GM21367 (cell line): ENCODE measurements around the gene CEP112.

Experiments
- ATAC-seq: cut with Tn5 transposase; IDR thresholded peaks from one replicate; pipeline ENCODE4 v1.9.1; 2021; ENCODE audit not compliant: unreplicated experiment

CEP112 gene

DNA sequence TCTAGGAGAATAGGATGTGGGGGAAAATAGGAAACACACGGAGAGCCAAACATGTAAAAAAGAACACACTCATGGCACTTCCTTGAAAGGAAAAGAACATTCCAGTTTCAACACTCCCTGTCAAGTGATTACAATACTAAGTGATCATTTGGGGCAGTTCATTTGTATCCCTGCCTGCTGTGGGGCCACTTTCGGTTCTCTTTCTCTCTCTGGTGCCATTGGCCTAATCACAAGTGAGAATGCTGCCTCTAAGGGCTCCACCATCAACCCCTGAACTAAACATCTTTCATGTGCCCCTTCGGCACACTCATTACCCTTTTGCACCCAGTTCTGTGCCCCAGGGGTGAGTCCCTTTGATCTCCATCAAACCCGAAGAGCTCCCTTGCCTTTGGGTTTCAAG, 197.3 kb downstream of the CEP112 start:
- ATAC-seq: no peak

DNA sequence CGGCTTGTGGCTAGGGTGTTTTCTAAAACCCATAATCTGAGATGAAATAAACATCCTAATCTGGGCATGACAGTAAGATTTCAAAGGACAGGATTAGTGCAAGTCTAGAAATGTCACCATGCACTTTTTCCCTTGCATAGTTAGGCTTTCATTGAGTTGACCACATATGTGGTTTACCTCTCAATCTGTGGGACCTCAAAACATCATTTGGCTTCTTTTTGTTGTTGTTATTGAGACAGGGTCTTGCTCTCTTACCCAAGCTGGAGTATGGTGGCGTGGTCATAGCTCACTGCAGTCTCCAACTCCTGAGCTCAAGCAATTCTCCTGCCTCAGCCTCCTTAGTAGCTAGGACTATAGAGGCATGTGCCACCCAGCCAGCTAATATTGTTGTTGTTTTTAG, 197.8 kb downstream of the CEP112 start:
- no peak for ATAC-seq

DNA sequence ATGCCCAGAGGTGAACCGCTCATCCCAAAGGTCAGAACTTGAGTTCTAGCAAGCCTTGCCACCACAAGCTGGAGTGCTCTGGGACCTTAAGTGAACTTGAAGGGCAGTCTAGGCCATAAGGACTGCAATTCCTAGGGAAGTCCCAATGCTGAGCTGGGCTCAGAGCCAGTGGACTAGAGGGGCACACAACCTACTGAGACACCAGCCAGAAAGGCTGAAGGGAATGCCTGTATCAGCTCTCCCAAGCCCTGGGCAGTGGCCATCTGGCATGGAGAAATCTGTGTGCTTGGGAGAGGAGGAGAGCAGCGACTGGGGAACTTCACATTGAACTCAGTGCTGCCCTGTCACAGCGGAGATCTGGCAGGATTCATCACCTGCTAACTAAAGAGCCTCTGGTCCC, 201.3 kb downstream of the CEP112 start:
- ATAC-seq: no peak

DNA sequence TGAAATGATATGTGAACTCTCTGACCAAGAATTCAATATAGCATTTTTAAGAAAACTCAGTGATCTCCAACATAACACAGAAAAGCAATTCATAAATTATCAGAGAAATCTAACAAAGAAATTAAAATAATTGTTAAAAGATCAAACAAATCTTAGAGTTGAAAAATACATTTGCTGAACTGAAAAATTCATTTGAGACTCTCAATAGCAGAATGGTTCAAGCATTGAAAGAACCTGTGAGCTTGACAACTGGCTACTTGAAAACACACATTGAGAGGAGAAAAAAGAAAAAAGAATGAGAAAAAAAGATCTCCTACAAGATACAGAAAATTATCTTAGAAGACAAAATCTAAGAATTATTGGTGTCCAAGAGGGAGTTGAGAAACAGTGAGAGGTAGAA, 203.5 kb downstream of the CEP112 start:
- ATAC-seq: no peak

DNA sequence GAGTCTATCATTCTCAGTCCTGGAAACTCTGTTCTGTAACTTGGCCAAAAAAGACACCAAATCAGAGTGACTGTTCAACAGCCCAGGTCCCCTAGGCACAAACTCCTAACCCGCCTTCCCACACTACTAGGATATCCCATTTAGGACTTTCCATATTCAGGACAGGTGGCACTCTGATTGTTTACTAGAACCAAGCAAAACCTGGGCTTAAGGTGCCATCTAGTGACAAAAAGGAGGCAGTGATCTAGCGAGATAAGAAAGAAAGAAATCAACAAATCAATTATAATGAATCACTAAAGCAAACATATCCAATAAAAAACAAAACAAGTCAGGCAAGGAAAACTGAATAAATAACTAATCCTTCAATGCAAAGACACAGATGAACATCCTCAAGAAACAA, 203.9 kb downstream of the CEP112 start:
- ATAC-seq: no peak

DNA sequence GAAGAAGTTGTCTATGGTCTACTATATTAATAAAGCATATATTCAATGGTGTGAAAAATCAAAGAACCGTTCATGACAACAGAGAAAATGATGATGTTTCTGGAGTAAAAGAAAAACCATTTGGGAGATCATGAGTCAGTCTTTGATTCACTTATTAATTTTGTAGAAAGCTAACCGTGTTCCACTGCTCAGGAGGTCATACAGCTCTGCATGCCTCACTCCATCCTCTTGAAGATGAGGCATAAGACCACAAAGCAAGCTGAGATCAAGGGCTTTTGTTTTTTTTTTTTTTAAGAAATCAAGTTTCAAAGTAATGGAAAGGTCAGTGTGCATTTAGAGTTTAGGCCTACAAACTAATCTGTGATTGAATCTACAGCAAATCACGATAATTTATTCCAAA, 206.4 kb downstream of the CEP112 start:
- no peak for ATAC-seq

DNA sequence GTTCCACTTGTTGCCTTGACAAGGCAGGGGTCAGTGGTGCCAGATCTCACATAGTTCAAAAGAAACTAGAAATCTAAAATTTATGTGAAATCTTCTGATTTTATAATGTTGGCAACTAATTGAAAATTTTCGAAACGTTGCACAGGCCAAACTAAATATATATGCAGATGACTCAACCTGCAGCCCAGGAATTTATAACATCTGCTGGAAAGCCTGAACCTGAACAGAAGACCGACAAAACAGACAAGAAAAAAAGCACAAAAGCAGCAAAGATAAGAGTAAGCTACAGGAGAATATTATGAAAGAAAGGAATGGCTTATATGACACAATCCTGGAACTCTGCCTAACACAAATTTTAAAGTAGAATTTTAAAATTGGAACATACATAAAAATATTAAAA, 207.6 kb downstream of the CEP112 start:
- ATAC-seq: no peak

DNA sequence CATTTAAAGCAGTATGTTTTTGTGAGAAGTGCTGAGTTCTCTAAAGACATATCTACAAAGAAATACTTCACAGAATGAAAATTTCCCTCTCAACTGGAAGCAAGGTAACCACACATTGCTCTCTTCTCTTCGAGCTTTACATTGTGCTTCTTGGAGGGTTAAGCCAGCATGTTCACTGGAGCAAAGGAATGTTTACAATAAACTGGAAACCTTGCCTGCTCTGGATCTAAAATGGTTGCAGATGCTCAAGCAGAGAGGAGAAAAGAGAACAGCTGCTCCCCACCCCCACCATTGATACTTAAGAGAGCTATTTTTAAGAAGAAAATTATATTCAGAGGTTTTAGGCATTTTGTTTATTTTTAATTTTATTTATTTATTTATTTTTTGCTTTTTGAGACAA, 213.1 kb downstream of the CEP112 start:
- no peak for ATAC-seq

DNA sequence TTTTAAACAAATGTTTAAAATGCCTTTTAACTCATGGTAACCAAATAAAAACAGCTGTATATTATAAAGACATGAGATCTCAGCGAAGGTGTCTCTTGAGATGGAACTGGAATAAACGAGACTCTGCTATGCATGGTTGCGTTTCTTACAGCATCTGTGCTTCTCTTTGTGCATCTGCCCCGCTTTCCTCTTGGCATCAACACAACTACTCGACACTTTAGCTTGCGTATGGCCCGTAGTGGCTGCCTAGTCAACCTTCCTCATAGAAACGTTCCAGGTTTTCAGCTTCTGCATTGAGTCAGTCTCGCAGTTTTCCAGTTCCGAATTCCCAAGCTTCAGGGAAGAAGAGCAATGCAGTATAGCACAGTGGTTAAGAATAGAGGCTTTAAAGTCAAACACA, 214.9 kb downstream of the CEP112 start:
- no peak for ATAC-seq

DNA sequence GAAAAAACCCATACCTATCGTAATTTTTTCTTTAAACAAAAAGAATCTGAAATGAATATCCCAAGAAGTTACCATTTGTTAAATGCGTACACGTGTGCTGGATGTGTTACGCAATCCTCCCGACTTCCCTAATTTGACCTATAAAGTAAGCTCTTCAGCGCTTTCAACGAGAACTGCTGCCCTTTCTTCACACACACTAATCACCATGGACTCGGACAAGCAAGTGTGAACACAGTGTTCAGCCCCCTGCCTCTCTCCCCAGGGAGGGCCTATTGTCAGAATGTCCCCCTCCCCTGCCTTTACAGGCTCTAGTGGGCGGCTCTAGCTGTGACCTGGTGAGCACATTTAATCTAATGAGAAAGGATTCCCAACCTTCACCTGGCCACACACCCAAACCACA, 216.1 kb downstream of the CEP112 start:
- ATAC-seq: no peak

DNA sequence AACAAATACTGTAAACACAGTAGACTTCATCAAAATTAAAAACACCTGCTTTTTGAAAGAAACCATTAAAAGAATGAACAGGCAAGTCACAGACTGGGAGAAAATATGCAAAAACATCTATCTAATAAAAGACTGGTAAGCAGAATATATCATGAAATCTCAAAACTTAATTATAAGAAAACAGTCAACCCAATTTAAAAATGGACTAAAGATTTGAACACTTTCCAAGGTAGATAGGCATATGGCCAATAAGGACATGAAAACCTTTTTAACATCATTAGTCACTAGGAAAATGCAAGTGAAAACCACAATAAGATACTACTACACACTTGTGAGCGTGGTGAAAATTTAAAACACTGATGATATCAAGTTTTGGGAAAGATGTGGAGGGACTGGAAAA, 218.7 kb downstream of the CEP112 start:
- ATAC-seq: no peak

DNA sequence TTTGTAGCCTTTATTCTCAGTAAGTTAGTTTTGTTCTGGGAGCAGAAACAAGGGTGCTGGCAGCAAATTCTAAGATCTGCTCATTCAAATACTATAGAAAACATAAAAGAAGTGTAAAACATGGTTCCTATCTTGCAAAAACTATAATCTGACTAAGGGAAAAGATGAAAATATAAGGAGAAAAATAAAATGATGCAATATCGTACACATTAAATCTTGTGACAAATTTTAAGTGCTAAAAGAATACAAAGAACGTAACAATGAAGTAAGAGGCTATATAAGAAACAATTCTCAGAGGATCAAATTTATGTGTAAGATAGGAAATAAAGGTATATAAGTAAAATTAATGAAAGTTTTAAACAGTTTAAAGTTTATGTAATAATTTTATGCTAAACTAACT, 224.6 kb downstream of the CEP112 start:
- ATAC-seq: no peak

DNA sequence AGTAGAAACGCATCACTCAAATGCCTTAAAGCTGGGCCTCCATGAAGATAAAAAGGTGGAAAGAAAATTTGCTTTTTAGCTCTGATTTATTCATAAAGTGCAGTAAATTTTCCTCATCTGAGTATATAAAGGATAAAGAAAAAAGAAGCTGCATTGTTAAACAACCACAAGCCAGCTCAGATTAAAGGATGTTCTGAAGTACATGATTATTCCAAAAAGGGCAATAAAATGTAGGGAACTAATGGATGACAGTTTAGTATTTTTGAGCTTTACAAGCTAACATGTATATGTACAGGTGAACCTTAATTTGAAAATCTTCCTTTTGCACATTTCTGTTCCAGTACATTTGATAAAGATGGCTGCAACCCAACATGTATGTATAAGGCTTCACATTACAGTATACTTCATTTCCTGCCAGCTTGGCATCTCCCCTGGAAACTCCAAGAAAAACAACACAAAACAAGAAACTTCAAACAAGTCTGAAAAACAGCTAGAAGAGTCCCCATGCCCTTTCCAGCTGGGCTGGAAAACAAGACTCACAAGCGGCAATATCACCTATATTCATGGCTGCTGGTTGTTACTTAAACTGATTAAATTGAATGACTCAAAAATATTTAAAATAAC, 225.7 kb downstream of the CEP112 start:
- ATAC-seq: no peak

DNA sequence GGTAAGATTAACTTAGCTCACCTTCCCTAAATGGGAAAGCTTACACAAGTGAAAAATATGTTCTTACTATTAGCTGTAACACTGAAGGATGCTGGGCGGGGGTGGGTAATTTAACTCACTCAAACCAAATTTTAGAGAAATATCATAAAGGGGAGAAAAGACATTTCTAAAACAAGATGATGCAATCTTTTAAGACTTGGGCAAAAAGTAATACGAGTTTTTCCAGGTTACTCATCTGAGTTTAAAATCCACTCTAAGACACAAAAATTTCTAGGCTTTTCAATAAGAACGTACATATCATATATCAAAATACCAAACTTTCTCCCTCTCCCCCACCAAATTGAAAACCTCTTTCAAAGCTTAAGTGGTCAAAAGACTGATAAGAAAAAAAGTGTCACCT, 228.8 kb downstream of the CEP112 start:
- ATAC-seq: no peak

DNA sequence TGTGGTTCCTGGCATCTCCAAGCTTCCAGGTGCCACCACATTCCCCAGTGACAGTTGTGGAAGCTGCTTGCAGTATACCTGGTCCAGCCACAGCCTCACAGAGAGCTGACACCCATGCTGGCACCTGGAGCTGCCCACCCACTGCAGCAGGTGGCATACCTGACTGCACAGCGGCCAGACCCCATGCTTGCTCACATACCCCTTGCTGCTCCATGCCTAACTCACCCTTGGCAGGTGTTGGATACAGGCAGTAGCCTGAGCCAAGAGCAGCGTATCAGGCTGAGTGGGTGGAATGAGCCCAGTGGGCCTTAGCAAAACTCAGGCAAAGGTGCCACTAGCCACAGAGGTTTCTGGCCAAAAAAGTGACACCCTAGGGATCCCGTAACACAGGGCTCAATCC, 232.3 kb downstream of the CEP112 start:
- ATAC-seq: no peak

DNA sequence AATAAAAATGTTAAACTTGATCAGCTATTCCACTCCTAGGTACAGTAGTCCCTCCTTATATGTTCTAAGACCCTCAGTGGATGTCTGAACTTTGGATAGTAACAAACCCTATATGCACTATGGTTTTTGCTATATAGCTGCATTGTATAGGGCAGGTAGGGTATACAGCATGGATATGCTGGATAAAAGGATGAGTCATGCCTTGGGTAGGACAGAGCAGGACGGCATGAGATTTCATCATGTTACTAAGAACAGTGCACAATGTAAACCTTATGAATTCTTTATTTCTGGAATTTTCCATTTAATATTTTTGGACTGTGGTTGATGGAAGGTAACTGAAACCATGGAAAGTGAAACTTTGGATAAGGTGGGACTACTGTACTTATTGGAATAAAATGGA, 235.1 kb downstream of the CEP112 start:
- no peak for ATAC-seq

DNA sequence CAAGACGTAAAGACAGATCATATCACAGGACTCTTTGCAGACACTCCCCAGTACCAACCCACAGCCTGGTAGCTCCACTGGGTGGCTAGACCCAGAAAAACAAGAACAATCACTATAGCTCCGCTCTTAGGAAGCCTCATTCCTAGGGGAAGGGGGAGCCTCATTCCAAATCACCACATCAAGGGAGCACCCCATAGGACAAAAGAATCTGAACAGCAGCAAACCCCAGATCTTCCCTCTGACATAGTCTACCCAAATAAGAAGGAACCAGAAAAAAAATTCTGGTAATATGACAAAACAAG, 237.8 kb downstream of the CEP112 start:
- no peak for ATAC-seq

DNA sequence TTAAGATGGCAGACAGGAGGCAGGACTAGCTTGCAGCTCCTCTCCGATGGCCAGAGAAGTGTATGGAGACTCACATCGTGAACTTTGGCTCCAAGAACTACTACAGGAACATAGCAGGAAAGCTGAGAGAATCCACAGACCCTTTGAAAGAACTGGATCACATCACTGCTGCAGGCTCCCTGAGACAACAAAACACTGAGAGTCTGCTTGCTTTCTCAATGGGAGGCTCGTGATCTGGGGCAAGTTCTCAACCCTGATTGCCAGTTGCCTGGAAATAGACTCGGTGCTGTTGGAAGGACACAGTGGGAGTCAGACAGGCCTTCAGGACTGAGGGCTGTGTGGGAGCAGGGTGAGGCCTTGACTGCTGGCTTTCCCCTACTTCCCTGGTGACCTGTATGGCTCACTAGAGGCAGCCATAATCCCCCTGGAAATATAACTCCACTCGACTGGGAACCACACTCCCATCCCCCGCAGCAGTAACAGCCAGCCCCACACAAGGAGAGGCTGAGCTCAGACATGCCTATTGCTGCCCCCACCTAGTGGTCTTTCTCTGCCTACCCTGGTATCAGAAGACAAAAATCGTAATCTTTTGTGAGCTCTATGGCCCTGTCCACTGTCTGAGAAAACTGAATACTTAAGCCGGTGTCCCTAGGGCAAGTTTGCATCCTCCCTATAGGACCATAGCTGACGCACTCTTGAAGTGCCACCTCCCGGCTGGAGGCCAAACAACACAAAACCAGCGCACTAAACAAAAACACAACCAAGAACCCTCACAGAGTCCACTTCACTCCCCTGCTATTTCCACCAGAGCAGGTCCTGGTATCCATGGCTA, 238.4 kb downstream of the CEP112 start:
- ATAC-seq: no peak

DNA sequence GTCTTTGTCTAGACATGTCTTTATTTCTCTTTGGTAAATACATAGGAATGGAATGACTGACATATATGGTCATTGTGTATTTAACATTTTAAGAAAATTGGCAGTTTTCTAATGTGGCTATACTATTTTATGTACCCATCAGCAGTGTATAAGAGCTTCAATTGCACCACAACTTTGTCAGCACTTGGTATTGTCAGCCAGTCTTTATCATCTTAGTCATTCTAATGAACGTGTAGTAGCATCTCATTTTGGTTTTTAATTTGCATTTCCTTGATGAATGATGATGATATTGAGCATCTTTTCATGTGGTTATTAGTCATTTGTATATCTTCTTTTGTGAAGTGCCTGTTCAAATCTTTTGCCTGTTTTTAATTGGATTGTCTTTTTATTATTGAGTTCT, 239.3 kb downstream of the CEP112 start:
- no peak for ATAC-seq

DNA sequence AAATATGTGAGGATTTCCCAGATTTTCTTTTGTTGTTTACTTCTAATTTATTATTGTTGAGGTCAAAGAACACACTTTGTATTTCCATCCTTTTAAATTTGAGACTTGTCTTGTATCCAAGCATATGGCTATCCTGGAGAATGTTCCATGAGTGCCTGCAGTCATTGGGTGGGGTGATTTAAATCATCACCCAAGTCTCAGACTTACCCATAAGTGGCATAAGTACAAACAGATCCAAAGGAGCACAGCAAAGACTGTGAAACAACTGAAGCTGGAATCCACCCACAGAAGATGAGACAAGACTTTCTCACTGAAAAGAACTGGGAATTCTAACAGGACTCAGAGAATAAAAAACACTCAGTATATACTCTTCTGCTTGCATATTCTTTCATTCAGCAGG, 239.9 kb downstream of the CEP112 start:
- no peak for ATAC-seq

DNA sequence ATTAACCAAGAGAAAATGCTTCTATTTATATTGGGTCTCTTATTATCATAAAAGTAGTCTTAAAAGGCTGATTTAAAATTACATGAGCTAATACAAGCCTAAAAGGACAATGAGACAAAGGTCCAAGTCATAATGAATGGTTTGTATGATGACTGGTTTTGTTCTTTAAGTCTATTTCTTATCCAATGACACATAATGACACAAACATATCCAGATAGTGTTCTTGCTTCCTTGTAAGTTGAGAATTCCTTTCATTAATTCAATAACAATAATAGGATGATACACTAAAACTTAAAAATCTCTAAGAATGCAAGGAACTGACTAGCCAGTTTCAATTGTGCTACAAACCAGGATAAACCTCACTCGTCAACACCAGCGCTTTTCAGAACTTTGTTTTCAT, 244.1 kb downstream of the CEP112 start:
- no peak for ATAC-seq

DNA sequence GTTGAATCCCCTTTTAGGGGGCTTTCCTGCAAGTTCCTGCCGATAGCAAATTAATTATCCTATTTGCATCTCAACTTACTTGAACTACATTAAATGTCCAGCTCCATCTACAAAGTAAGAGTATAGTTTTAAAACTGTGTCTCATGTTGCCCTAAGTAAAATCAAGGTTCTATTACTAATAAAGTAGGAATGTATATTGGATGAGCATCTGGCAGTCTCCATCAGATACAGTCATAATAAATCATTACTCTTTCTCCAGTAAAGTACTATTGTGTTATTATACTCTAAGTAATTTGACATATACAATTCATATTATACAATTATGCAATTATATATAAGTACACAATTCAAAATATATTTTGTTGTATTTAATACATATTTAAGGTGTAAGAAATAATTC, 249.3 kb downstream of the CEP112 start:
- ATAC-seq: no peak

DNA sequence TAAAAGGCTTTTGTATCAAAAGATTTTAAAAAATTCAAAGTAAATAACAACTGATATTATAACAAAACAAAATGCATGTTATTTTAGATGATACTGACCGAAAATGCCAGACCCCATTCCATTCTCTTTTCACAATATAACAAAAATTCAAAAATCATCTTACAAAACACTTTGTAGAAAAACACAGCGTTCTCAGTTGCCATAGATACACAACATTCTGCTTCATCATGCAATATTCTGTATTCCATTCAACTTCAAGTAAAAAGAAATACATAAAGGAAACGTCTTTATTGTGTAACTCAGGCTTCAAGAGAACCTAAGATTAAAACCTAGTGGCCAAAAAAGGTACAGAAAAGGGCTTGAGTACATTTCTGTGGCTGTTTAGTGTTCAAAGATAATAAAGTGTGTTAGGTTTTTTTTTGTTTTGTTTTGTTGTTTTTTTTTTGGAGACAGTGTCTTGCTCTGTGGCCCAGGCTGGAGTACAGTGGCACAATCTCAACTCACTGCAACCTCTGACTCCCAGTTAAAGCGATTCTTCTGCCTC, 250.5 kb downstream of the CEP112 start:
- no peak for ATAC-seq
